PFSK-1 (cell line): ENCODE measurements around the gene NLK.

Source experiments
- FOXP2 ChIP-seq: optimal IDR thresholded peaks from 2 replicates; pipeline ENCODE3; 2011; ENCODE audit warnings: borderline replicate concordance, control low read depth, inconsistent platforms; ENCODE audit not compliant: insufficient read depth; ENCODE audit errors: extremely low read length, extremely low read depth
- POLR2AphosphoS5 ChIP-seq: IDR thresholded peaks from 2 replicates; pipeline ENCODE4 v1.6.1; 2012; ENCODE audit warnings: low read depth, mild to moderate bottlenecking, control low read depth, low read length, moderate library complexity
- SIN3A ChIP-seq: IDR thresholded peaks from 2 replicates; pipeline ENCODE4 v1.6.1; 2012; ENCODE audit warnings: mild to moderate bottlenecking, low read length, moderate library complexity, borderline replicate concordance; ENCODE audit not compliant: insufficient read depth
- TAF1 ChIP-seq: IDR thresholded peaks from 2 replicates; pipeline ENCODE4 v1.6.1; 2012; ENCODE audit warnings: low read length, control low read depth, borderline replicate concordance; ENCODE audit not compliant: insufficient read depth
- TF ChIP-seq, protein P1 (sequence below), 2 experiments: IDR thresholded peaks; 2 replicates each; pipeline versions ENCODE4 v1.6.1 to v1.8.0; 2011 to 2012; ENCODE audit warnings: low read depth in 2 of 2, low read length in 2 of 2, control low read depth in 1 of 2, inconsistent platforms in 1 of 2, mild to moderate bottlenecking in 1 of 2, moderate library complexity in 1 of 2; ENCODE audit not compliant: insufficient read depth in 1 of 2

NLK gene

DNA sequence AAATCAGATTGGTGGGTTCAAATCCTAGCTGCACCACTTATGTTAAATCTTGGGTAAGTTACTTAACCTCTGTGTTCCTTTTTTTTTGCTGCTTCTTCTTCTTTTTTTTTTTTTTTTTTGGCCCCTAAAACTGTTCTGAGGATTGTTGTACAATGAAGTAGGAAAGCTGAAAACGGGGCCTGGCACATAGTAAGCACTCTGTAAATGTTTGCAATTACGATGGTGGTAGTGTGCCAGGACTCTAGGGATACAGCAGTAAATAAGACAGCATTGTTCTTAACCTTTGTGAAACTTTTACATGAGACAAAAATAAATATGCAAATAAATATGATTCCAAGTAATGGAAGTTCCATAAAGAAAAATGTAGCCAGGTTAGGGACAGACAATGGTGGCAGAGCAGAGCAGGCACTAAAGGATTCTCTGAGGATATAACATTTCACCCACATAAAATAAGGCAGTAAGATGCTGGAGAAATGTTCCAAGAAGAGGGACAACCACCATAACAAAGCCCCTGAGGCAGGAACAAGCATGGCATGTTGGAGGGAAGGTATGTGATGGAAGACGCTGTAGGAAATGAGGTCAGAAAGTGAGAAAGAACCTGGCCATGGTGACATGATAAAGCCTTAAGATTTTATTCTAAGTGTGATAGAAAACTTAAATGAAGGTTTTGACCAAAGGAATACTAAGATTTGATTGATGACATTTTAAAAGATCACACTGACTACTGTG is 127.3 kb downstream of the NLK start:
- TF ChIP-seq, protein P1, sequence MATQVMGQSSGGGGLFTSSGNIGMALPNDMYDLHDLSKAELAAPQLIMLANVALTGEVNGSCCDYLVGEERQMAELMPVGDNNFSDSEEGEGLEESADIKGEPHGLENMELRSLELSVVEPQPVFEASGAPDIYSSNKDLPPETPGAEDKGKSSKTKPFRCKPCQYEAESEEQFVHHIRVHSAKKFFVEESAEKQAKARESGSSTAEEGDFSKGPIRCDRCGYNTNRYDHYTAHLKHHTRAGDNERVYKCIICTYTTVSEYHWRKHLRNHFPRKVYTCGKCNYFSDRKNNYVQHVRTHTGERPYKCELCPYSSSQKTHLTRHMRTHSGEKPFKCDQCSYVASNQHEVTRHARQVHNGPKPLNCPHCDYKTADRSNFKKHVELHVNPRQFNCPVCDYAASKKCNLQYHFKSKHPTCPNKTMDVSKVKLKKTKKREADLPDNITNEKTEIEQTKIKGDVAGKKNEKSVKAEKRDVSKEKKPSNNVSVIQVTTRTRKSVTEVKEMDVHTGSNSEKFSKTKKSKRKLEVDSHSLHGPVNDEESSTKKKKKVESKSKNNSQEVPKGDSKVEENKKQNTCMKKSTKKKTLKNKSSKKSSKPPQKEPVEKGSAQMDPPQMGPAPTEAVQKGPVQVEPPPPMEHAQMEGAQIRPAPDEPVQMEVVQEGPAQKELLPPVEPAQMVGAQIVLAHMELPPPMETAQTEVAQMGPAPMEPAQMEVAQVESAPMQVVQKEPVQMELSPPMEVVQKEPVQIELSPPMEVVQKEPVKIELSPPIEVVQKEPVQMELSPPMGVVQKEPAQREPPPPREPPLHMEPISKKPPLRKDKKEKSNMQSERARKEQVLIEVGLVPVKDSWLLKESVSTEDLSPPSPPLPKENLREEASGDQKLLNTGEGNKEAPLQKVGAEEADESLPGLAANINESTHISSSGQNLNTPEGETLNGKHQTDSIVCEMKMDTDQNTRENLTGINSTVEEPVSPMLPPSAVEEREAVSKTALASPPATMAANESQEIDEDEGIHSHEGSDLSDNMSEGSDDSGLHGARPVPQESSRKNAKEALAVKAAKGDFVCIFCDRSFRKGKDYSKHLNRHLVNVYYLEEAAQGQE (IDR thresholded peaks at IDR 0.05; ENCODE audit: insufficient read depth in 1 of 2, low read depth in 2 of 2, low read length in 2 of 2): no peak
- TF ChIP-seq TAF1: no peak
- no peak for TF ChIP-seq POLR2AphosphoS5
- no peak for TF ChIP-seq FOXP2
- TF ChIP-seq SIN3A: no peak

- TF ChIP-seq FOXP2 (no peak), SIN3A (no peak), POLR2AphosphoS5 (no peak), TAF1 (no peak)
- TF ChIP-seq, protein P1 (IDR thresholded peaks at IDR 0.05; ENCODE audit: insufficient read depth in 1 of 2, low read depth in 2 of 2, low read length in 2 of 2): no peak
Measured at GRCh38 chr17:28170771-28171170, 128.3 kb downstream of the NLK start.

GRCh38 chr17:28173031-28173561 is 130.6 kb downstream of the NLK start:
- TF ChIP-seq TAF1 (no peak), POLR2AphosphoS5 (no peak)

DNA sequence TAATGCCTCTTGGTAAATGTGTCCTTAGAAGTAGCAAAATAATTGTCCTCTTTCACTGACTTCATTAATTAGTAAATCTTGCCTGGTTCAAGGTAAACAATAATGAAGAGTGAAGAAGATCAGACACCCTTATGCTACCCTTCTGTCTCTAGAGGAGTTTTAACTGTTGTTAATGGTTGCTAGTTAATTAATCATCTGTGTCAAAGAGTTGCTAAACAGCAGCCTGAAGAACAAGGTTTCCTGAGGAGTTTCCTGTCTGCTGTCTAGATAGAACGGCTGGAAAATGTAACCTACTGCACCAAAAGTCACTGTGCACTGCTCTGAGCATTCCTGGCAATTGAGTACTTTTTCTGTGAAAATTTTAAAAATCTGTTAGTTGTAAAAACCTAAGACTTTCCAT is 131.3 kb downstream of the NLK start:
- TF ChIP-seq POLR2AphosphoS5 (no peak), SIN3A (no peak), TAF1 (no peak), FOXP2 (no peak)
- TF ChIP-seq, protein P1 (IDR thresholded peaks at IDR 0.05; ENCODE audit: insufficient read depth in 1 of 2, low read depth in 2 of 2, low read length in 2 of 2): no peak

- TF ChIP-seq TAF1: no peak
Measured at GRCh38 chr17:28174352-28175046, 132.0 kb downstream of the NLK start.

- no peak for TF ChIP-seq TAF1
- TF ChIP-seq FOXP2: no peak
- TF ChIP-seq POLR2AphosphoS5: no peak
- no peak for TF ChIP-seq SIN3A
- TF ChIP-seq, protein P1 (IDR thresholded peaks at IDR 0.05; ENCODE audit: insufficient read depth in 1 of 2, low read depth in 2 of 2, low read length in 2 of 2): no peak
Measured at GRCh38 chr17:28177351-28177750, 134.9 kb downstream of the NLK start.
